Activated naive CD8-positive, alpha-beta T cell treated with anti-CD3 and anti-CD28 coated beads, Interleukin-2, amount 50 U/mL, for 16 hours (primary cell): Measurements from ENCODE around the gene CLBA1.
"Not testable (repeated sequence)": the region's sequence is repeated elsewhere in the genome, so short reads cannot be mapped to it uniquely, and the experiment has no call there.

Experiments used
- DNase-seq: peaks from one replicate; pipeline ENCODE4 v3.0.0-alpha.2; 2020; ENCODE audit warnings: low read depth, low spot score

CLBA1 gene

DNA sequence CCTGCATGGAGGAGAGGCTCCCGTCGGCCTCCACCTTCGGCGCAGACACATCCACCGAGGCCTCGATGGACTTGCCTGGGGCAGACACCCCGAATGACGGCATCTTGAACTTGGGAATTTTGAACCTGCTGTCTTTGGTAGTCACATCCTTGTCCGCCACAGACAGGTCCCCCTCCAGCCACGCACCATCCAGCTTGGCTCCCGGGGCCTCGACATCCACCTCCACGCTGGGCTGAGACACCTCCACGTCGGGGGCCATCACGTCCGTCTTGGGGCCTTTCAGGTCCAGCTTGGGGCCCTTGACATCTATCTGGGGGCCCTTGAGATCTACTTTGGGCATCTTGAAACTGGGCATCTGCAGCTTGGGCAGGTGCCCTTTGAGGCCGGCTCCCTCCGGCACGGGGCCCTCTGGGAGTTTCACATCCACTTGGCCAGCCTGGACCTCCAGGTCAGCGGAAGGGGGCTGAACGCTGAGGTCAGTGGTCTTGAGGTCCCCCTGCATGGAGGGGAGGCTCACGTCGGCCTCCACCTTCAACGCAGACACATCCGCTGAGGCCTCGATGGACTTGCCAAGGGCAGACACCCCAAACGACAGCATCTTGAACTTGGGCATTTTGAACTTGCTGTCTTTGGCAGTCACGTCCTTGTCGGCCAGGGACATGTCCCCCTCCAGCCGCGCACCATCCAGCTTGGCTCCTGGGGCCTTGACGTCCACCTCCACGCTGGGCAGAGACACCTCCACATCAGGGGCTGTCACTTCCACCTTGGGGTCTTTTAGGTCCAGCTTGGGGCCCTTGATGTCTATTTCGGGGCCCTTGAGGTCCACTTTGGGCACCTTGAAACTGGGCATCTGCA lies 37.5 kb upstream of the CLBA1 start:
- DNase-seq = not testable (repeated sequence)

DNA sequence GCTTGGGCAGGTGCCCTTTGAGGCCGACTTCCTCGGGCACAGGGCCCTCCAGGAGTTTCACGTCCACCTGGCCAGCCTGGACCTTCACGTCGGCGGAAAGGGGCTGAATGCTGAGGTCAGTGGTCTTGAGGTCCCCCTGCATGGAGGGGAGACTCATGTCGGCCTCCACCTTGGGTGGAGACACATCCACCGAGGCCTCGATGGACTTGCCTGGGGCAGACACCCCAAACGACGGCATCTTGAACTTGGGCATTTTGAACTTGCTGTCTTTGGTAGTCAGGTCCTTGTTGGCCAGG lies 36.9 kb upstream of the CLBA1 start:
- no peak for DNase-seq

DNA sequence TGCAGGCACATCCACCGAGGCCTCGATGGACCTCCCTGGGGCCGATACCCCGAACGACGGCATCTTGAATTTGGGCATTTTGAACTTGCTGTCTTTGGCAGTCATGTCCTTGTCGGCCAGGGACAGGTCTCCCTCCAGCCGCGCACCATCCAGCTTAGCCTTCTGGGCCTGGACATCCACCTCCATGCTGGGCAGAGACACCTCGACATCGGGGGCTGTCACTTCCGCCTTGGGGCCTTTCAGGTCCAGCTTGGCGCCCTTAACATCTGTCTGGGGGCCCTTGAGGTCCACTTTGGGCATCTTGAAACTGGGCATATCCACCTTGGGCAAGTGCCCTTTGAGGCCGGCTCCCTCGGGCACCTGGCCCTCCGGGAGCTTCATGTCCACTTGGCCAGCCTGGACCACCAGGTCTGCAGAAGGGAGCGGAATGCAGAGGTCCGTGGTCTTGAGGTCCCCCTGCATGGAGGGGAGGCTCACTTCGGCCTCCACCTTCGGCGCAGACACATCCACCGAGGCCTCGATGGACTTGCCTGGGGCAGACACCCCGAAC lies 36.1 kb upstream of the CLBA1 start:
- DNase-seq = not testable (repeated sequence)

DNA sequence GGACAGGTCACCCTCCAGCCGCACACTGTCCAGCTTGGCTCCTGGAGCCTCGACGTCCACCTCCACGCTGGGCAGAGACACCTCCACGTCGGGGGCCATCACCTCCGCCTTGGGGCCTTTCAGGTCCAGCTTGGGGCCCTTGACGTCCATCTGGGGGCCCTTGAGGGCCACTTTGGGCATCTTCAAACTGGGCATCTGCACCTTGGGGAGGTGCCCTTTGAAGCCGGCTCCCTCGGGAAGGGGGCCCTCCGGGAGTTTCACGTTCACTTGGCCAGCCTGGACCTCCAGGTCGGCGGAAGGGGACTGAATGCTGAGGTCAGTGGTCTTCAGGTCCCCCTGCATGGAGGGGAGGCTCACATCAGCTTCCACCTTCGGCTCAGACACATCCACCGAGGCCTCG lies 35.6 kb upstream of the CLBA1 start:
- no peak for DNase-seq

DNA sequence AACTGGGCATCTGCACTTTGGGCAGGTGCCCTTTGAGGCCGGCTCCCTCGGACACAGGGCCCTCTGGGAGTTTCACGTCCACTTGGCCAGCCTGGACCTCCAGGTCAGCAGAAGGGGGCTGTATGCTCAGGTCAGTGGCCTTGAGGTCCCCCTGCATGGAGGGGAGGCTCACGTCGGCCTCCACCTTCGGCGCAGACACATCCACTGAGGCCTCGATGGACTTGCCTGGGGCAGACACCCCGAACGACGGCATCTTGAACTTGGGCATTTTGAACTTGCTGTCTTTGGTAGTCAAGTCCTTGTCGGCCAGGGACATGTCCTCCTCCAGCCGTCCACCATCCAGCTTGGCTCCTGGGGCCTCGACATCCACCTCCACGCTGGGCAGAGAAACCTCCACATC lies 34.9 kb upstream of the CLBA1 start:
- DNase-seq = not testable (repeated sequence)

DNA sequence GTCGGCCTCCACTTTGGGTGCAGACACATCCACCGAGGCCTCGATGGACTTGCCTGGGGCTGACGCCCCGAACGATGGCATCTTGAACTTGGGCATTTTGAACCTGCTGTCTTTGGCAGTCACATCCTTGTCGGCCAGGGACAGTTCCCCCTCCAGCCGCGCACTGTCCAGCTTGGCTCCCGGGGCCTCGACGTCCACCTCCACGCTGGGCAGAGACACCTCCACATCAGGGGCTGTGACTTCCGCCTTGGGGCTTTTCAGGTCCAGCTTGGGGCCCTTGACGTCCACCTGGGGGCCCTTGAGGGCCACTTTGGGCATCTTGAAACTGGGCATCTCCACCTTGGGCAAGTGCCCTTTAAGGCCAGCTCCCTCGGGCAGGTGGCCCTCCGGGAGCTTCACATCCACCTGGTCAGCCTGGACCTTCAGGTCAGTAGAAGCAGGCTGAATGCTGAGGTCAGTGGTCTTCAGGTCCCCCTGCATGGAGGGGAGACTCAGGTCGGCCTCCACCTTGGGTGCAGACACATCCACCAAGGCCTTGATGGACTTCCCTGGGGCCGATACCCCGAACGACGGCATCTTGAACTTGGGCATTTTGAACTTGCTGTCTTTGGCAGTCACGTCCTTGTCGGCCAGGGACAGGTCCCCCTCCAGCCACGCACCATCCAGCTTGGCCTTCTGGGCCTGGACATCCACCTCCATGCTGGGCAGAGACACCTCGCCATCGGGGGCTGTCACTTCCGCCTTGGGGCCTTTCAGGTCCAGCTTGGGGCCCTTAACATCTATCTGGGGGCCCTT lies 33.5 kb upstream of the CLBA1 start:
- not testable (repeated sequence) for DNase-seq

DNA sequence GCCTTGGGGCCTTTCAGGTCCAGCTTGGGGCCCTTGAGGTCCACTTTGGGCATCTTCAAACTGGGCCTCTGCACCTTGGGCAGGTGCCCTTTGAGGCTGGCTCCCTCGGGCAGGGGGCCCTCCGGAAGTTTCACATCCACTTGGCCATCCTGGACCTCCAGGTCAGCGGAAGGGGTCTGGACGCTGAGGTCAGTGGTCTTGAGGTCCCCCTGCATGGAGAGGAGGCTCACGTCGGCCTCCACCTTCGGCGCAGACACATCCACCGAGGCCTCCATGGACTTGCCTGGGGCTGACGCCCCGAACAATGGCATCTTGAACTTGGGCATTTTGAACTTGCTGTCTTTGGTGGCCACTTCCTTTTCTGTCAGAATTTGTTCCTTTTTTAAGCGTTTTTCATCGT lies 32.5 kb upstream of the CLBA1 start:
- no peak for DNase-seq

DNA sequence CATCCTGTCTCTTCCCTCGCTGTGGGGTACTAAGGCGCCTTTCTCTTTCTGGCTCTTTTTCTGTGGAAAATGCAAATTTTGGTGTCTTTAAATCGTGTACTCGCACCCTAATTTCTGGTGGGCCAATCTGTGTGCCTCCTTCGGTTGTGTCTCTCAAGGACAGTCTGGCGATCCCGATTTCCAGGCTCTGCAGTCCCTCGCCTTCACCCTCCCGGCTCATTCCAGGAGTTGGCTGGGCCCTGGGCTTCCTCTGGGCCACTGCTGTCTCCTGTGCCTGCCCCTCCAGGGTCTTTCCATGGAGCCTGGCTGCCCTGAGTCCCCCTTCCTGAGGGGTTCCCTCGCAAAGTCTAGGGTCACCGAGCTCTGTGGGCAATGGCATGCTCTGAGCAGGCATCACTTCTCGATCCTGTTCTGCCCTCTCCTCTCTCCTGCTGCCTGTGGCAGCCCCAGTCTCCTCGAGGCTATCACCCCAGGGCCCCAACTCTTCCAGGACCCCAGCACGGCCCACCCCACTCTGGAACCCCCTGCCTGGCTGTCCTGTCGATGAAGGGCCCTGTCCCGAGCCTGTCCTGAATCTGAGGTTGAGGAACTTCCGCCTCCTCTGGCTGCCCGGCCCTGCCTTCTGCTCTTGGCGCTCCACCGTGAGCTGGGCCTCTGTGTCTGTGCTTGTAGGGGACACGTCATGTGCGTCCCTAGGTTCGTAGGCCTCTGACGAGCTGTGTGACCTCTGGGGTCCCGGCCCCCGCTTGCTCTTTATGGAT lies 31.5 kb upstream of the CLBA1 start:
- no peak for DNase-seq

DNA sequence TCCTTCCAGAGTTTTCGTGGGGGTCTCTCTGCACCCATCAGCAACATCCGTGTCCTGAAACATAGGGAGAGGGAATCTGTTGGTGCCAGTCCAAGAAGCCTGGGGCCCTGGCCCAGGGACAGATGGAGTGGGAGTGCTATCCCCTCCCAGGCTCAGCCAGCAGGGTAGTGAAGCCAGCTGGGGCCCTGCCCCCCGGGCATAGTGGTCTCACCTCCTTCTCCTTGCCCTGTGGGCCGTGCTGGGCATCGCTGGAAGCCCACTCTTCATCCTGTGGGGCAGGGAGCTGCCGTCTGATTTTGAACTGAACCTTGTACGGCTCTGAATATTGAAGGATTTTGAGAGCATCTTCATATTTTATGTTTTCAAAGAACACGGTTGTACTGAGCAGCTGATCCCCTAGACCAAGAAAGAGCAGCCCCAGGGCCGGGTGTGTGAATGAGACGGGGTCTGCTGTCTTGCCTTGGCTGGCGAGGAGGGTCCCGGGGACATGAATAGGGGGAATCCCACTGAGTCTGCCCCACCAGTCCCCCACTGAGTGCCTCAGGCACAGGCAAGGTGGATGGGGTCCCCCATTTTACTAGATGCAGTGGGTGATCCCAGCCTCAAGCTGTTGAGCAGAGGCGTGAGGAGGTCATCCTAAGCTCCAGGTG lies 30.7 kb upstream of the CLBA1 start:
- no peak for DNase-seq

DNA sequence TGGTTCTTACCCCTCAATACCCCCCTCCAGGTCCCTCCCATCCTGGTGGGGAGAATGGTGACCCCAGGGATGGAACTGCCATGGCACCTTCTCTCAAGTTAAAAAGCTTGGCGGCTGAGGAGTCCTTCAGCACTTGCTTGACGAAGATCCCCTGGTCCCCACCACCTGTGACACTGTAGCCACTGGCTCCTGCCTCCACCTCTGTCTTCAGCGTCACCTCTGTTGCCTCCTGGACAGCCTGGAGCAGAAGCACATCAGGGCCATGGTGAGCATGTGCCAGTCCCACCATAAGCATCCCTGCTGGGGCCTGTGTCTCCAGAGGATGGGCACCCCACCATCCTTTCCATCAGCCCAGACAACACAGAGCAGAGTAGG lies 30.2 kb upstream of the CLBA1 start:
- no peak for DNase-seq

DNA sequence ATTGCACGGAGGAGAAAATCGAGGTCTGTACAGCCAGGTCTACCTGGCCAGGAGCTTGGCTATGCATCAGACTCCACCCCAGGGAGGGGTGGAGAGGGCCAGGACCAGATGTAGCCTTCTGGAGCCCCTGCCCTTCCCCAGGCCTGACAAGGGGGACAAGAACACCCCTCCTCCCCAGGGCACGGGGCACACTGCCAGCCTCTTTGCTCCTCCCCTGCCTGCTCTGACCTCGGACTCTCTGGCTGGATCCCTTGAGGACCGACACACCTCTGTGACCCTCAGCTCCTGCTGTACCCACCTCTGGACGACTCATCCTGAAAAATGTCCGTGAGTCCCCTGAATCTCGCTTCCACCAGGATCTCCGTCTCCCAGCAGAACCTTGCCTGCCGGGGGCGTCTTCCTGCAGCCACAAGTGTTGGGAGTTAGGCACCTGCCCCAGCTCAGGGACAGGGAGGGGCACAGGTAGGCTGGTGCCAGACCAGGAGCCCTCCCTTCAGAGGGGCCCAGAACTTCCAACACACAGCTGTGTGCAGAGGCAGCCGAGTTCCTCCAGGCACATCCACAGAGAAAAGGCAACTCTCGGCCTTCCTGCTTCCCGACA lies 29.2 kb upstream of the CLBA1 start:
- no peak for DNase-seq

DNA sequence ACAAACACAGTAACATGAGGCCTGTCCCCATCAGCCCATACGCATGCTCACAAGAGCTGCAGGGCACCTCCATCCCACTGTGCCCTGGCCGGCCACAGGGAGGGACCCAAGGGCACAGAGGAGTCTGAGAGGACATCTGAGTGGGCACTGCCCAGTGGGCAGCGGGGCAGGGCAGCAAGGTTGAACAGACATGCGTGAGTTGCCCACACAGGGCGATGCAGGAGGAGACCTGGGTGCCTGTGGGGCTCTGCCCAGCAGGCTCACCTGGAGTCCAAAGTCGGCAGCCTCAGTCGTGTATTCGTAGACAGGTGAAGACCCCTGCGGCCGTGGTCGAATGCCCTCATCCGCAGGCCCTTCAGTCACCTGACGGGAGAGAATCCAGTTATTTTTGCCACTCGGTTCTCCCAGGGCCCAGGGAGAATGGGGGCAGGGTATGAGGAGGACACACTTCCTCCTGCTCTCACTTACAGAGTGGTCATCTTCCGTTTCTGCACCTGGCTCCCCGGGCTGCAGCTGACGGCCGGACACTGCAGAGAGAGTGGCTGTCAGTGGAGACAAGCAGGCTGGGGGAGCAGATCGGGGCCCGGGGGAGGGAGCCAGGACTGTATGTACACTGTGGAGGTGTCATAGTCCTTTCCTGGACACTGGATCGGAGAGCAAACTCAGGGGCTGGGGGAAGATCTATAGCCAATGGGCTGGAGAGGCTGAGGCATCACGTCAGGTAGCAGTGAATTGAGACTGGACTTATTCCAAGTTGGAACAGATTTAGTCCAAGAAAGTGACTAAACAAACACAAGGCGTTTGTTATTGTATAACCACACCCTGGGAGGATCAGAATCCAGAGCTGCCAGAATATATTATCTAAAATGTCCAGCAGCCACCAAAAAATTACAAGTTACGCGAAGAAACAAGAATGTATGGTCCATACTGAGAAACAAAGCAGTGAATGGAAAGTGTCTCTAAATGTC lies 28.2 kb upstream of the CLBA1 start:
- no peak for DNase-seq

DNA sequence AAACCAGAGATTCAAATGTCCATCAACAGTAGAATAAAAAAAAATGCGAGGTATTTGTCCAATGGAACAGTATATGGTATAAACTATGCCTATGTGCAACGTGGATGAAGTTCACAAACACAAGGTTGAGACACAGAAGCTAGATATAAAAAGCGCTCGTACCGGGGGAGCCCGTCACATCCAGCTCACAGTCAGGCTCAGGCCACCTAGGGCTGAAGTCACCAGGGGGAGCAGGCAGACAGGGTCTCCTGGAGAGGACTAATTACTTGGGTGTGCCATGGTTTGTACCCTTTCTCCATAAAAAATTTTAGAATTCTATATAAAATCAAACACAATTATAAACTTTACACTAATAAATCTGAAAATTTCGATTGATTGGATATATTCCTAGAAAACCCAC lies 21.0 kb upstream of the CLBA1 start:
- no peak for DNase-seq

DNA sequence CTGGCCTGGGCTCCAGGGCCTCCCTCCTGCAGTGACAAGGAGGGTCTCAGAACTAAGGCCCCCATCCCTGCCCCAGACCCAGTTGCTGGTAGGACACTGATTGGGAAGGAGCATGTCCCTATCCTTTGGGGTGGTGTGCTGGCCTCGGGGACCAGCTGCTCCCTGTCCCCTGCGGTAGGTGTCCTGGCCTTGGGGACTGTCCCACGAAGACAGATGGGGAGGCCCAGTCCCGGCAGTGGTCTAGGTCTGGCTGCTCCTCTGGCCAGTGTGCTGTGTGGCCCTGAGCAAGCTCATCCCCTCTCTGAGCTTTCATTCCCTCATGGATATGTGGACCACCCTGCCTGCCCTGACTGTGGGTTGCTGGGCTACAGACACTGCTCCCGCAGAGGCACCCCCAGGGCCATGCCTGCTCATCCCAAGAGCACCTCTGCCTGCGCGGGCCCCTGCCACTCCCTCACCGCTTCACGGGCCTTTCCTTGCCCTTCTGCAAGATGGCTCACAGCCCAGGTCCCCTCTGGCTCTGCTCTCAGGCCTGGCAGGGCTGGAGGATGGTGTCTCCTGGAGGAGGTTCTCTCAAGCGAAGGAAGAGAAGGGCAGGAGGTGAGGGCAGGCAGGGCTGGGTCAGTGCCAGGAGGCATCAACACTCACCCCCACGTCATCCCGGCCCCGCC lies 19.9 kb upstream of the CLBA1 start:
- DNase-seq = no peak

DNA sequence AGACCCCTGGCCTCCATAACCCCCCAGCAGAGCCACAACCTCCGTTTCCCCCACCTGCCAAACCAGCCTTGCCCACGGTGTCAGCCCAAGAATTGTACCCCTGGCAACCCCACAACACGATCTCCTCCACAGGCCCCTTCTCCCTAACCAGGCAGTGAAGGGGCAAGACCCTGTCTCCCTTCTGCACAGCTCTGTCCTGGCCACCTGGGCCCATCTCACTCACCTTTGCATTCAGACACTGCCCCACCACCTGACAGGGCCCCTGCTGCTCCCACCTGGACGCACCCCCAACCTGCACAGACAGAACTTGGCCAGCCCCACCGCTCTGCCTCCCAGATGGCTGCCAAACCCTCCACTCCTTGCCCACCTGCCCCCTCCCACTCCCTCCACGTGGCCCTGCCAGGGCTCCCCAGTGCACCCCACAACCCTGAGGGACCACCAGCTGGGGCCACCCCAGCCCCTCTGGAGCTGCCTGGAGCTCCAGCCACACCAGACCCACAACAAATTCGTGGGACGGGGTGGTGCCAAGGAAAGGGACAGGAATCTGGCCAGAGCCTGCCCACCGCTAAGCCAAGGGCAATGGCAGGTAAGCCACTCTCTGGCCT lies 19.2 kb upstream of the CLBA1 start:
- no peak for DNase-seq

DNA sequence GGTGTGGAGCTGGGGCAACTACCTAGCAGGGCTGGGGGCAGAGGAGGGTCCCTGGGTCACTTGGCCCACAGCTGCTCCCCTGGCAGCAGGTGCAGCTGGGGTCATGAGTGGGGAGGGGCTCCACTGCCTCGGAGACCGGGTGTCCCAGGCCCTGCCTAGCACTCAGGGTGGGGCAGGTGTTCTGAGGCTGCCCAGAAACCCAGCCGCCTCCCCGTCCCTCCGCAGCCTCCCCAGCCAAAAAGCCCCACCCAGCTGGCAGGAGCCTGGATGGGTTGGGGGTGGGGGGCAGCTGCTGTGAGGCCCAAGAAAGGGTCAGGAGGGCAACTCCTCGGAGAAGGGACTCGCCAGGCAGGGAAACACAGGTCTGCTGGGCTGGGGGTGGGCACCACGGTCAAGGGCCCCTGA lies 18.6 kb upstream of the CLBA1 start:
- no peak for DNase-seq

DNA sequence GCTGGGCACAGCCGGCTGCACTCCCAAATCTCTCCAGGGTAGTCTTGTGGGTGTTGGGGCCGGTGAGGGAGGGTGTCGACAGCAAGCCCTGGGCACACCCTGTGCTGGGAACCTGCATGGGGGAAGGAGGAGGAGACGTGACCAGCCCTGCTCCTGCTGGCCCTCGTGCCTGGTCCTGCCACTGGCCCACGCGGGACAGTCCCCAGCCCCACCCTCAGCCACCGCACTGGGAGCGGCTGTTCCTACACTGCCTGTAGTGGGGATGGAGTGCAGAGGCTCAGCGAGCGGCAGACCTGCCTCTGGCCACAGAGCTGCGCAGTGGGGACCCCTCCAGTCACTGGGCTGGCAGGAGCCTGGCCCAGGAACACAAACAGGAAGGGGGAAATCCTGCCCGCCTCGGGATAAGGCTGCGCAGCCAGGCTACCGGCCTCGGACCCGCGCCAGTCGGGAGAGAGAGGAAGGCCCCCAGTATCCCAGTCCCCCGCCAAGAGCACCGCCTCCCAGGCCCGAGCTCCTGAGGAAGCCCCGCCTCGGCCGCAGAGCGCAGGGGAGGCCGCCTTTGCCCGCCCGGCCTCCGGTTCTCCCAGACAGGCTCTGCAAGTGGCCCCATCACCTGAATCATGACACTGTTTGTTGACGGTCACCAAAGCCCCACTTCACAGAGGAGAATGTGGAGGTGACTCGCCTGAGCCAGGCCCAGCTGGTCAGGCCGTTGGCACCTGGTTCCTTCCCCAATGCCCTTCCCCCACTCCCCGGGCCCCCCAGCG lies 18.0 kb upstream of the CLBA1 start:
- DNase-seq = no peak

DNA sequence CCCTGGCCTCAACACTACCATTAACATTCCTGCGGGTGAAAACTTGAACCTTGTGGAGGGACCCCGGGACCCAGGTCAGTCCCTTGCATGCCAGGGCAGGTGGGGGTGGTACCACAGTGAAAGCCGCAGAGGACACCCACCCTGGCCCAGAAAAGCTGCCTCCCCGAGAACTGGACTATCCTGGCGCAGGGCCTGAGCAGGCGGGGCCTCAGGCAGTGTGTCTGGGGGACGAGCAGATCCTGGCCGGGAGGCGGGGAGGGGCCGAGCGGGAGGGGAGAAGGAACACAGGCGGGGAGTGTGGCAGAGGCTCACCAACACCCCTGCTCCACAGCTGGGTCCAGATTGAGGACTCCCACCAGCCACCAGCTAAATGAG lies 17.4 kb upstream of the CLBA1 start:
- DNase-seq = no peak
